T-helper 22 cell (primary cell): ENCODE data around the gene L3MBTL2.
"Not testable (repeated sequence)": the region's sequence is repeated elsewhere in the genome, so short reads cannot be mapped to it uniquely, and the experiment has no call there.

Experiments
- DNase-seq: peaks from one replicate; pipeline ENCODE4 v3.0.0-alpha.2; 2020; ENCODE audit warnings: low read depth

The L3MBTL2 gene

DNA sequence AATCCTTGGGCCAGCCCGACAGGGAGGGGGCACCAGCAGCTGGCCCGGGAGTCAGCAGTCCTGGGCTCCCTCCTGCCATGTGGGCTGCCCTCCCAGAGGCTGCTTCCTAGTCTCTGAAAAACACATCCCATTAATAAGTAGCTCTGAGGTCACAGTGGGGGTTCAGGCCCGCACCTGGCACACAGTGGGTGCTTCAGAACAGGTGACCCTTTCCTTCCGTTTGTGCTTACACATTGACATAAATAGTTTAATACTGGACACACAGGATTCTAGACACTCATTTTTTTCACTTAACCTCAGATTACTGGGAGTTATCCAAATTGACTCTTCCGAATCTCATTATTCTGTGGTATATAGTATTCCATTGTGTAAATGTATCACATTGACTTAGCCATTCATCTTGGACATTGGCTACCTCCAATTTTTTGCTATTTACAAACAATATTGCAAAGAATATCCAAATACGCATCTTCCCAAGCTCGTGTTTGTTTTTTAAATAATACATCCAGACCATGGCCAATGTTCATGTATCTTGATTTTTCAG lies 36.1 kb downstream of the L3MBTL2 start:
- no peak for DNase-seq

DNA sequence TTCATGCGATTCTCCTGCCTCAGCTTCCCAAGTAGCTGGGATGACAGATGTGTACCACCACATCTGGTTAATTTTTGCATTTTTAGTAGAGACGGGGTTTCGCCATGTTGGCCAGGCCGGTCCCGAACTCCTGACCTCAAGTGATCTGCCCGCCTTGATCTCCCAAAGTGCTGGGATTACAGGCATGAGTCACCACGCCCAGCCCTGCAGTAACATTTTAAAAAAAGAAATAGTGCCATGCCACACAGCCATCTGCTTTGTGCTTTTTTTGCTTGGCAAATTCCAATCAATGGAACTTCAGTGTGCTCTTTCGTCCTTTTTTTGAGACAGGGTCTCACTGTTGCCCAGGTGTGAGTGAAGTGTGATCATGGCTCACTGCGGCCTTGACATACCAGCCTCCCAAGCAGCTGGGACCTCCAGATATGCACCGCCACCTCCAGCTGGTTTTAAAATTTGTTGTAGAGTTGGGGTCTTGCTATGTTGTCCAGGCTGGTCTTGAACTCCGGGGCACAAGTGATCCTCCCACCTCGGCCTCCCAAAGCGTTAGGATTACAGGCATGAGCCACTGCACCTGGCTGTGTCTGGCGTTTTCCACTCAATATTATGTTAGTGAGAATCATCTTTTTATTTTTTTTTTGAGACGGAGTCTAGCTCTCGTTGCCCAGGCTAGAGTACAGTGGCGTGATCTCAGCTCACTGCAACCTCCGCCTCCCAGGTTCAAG lies 37.4 kb downstream of the L3MBTL2 start:
- no peak for DNase-seq

DNA sequence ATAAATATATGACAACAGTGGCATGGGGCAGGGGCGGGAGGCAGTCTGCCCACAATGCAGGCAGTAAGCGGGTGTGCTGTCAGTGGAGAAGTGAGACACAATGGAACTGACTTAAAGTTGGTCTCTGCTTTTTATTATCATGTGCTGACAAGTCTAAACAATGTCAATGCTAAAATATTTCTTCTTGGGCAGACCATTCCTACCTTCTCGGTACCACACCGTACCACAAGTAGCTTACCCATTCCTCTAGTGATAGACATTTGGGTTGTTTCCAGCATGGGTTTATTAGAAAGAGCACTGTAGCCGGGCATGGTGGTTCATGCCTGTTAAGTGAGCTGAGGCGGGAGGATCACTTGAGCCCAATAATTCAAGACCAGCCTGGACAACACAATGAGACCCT lies 38.2 kb downstream of the L3MBTL2 start:
- no peak for DNase-seq

DNA sequence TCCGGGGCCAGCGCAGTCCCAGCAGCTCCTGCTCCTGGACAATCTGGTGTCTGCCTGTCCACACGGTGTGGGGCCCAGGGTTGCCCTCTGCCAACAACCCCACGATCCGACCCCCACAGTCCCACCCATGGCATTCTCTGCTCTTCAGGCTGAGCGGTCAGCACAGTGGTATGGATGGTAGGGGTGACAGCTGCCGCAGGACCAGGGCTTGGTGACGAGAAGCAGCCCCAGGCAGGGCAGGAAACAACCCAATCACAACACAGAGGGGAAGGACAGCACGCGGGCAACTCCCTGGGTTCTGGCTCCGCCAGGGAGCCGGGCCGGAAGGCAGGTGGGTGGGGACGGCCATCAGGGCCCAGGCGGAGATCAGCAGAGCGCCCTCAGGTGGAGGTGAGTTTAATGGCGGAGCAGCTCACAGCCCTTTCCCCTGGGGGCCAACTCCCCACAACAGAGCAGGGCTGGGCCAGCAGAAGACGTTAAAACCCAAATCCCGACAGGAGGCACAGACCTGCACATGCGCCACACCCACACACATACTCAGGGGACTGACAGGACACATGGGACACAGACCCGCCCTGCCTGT lies 40.9 kb downstream of the L3MBTL2 start:
- DNase-seq: no peak

DNA sequence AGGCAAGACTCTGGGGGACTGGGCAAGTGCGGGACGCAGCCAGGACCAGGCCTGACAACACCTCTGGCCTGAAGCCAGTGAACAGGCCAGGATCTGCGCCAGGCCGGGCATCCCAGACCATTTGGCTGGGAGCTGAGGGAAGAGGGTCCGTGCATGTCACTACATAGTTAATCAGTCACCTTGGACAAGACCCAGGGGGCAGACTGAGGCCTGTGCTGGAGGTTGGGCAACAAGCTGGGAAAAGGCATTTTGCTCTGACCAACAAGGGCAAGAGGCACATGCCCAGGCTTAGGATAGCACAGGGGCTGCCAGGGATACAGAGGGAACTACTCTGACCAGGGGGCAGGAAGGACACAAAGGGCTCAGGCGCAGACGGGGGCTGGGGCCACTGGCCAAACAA lies 42.6 kb downstream of the L3MBTL2 start:
- no peak for DNase-seq

DNA sequence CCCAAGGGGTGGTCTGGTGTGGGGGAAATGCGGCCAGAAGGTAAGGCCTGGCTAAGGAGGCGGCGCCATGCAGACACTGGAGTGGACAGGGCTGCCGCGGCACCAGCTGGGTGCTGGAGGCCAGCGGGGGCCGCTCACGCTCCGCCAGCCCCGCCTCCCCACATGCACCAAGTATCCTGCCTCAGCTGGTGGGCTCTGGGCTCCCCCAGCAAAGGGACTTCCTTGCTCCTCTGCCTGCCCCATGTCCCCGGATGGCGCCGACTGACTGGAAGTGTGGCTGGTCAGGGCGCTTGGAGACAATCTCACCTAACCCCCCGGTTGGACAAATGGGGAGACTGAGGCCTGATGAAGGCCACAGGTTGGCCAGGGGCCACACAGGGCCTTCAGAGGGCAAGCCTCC lies 43.2 kb downstream of the L3MBTL2 start:
- no peak for DNase-seq

DNA sequence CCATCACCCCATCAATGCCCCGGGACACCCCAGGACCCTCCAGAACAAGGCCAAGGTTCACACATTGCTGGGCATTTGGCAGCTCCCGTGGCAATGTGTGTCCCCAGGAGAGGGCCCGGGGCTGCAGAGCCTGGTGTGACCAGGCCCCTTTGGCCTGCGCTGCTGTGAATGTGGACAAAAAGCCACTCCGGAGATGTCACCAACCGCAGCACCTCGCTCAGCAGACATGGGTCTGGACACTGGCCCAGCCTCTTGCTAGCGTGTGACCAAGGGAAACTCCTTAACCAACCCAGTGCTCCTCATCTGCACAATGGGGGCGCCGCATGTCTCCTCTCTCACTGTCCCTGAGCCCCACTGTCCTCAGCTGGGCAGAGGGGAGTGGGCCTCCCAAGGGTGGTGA lies 43.6 kb downstream of the L3MBTL2 start:
- DNase-seq: no peak

DNA sequence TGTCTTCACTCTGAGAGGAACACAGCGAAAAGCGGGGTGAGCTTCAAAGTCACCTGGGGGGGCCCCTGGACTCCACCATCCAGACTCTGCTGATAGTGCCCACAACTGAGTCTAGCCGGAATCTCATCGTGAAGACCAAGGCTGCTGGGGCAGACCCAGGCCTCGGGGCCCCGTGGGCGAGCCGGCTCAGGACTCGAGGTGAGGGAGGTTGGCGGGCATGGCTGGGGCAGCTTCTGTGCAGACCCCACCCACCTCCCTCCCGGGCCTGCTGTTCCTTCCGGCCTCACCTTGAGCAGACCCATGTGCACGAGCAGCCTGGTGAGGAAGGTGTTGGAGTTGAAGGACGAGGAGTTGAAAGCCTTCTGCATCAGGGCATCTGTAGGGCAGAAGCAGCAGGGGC lies 44.3 kb downstream of the L3MBTL2 start:
- no peak for DNase-seq

DNA sequence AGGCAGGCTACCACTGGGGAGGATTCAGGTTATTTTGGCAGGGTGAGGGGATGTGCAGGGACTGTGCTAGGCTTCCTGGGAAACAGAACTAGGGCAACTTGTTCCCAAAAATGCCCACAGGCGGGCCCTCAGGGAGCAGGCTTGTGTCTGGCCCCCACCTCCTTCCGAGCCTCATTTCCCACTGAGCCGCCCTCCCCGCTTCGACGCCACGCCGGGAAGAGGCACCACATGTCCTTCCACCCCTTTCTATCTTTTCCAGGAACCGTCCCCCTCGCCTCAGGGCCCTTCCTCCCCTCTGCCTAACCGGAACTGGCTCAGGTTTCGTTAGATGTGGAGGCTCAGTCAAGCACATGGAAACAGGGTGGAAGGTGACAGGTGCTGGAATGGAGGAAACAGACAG lies 45.0 kb downstream of the L3MBTL2 start:
- DNase-seq: no peak

DNA sequence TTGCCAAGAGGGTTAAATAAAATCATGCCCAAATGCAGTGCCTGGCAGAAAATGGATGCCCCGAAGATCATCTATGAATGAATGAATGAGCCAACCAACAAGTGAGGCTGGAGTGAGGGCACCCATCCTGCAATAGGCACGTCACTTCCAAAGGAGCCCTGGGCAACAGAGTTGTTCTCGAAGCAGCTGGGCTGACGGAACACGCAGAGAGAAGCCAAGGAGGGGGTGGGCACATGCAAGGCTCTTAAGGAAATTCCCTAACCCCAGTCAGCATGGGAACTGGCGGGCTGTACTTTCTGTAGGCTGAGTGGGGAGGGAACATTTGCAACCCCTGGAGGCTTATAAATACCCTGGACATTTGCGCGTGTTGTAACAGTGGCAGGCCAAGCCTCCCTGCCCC lies 47.3 kb downstream of the L3MBTL2 start:
- no peak for DNase-seq

DNA sequence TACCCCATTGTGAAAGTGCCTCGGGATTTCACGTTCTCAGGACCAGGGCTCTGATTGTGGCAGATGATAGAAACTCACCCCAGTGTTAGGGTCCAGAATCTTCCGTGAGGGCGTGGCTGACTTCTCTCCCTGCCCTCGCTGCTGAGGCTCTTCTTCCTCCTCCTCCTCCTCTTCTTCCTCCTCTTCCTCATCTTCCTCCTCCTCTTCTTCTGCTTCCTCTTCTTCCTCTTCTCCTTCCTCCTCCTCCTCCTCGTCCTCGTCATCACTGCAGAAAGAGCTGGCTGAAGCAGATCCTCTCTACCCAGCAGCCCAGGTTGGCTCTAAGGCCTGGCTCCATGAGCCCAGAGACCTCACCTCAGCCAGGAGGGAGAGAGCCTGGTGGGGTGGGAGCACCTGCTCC lies 49.1 kb downstream of the L3MBTL2 start:
- DNase-seq: no peak

DNA sequence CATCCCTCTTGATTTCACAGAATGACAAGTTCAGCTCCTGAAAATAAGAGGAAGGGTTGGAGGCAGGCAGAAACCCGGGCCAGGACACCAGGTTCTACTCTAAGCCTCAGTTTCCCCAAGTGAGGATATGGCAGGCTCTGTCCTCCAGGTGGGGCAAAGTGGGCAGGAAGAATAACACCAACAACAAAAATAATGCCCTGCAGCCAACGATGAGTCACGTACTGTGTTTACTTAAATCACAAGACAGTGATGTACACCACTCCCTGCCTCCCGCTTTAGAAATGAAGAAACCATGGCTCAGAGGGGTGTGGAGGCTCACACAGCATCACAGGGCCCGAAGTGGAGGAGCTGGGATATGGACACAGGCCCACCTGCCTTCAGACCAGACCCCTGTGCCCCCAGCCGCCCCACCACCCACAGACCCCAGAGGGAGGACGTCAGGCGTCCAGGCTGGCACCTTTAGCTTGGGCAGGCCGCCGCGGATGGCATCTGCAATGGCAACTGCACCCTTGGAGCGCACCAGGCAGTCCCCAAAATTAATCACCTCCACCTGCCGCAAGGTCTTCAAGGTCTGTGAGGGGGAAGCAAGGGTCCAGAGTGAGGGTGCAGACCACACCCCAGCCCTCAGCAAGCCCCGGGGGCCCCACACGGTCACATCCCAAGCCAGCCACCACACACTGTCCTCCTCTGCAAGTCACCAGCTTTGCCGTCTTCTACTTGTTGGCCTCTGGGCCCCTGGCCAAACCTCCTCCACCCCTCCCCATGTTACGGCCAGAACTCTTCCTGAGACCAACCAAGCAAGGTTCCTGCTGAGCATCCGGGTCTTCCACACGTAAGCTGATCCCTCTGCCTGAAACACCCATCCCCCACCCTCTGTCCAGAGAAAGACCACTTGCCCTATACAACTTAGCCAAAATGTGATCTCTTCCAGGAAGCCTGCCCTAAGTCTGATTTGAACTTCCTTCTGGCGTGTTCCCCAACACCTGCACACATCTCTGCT lies 51.4 kb downstream of the L3MBTL2 start:
- DNase-seq: no peak

DNA sequence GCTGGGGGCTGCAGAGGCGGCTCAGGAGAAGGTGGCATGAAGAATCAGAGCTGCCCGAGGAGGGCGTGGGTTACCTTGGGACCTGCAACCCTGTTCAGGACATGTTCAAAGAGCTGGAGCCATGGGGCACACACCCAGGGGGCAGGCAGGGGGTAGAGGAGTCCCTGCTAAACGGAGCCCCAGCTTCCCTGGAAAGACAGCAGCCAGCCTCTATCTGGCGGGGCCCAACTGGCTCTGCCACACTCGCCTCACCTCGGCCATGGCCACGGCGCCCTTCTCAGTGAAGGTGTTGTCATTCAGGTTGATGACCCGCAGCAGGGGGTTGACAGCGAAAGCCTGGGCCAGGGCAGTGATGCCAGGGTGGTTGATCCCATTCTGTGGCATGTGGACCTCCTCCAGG lies 52.6 kb downstream of the L3MBTL2 start:
- DNase-seq: no peak

DNA sequence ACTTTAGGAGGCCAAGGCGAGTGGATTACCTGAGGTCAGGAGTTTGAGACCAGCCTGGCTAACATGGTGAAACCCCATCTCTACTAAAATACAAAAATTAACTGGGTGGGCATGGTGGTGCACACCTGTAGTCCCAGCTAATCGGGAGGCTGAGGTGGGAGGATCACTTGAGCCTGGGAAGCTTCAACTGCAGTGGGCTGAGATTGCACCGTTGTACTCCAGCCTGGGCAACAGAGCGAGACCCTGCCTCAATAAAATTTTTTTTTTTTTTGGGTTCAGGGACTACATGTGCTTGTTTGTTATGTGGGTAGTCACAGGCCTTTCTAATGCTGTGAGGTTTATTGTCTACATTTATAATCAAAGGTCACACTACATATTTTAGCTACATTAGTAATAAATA lies 54.6 kb downstream of the L3MBTL2 start:
- DNase-seq: not testable (repeated sequence)

DNA sequence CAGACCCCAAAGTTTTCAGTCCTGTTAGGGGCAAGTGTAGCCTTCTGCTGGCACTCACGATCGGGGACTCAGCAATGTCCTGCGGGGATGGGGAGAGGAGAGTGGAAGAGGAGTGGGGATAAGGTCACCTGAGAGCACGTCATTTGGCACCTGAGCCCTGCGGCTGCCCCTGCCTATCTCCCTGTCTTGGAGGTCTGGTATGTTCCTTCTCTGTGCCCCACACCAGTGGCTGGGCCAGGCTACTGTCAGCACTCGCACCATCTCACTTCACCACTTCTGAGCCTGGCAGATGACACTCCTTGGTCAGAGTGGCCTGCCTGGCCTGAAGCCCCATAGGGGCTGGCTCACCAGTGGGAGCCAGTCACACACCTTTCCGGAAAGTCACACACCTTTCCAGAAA lies 55.8 kb downstream of the L3MBTL2 start:
- DNase-seq: no peak

DNA sequence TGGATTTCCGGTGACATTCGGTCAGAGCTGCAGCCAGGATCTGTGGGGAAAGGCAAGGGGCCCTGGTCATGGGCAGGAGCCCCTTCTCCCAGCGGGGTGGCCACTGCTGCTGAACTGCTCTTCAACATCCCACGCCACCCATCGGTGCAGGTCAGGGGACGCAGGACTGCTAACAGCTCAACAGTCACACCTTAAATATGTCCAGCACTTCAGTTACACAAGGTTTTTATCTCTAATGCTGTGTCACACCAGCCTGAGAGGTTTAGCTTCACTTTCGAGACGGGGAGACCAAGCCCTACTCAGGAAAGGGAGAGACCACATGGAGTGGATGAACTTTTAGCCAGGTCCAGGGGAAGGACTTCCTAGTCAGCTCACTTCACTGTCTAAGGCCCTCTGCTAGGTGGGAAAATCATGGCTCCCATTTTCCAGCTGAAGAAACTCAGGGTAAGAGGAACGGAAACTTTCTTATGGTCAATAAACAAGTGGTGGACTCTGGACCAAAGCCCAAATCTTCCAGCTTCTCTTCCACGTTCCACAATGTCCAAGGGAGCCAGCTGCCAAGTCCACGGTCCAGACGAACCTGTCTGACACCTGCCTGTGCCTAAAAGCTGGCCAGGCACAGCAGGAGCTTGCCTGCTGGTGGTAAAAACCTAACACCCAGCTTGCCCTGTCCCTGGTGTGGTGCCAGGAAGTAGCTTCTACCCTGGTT lies 56.6 kb downstream of the L3MBTL2 start:
- DNase-seq: no peak

DNA sequence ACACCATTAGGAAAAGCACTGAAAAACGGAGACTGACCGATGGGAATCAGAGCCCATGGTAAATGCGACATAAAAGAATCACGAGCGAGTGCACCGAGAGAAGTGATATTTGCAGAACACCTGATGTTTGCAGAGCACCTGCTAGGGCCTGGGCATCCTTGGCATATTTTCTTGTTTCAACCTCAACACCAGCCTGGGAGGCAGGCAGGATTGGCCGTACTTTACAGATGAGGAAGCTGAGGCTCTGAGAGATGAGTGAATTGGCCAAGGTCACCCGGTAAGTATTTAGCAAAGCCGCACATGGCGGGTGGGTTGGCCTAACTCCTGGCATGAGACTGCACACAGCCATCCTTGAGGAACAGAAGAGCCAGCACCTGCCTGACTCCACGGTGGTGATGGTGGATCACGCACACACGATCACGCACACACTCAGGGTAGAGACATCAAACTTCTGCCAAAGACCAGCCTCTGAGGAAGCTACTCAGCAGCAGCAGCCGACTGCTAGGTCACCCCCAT lies 57.2 kb downstream of the L3MBTL2 start:
- no peak for DNase-seq

DNA sequence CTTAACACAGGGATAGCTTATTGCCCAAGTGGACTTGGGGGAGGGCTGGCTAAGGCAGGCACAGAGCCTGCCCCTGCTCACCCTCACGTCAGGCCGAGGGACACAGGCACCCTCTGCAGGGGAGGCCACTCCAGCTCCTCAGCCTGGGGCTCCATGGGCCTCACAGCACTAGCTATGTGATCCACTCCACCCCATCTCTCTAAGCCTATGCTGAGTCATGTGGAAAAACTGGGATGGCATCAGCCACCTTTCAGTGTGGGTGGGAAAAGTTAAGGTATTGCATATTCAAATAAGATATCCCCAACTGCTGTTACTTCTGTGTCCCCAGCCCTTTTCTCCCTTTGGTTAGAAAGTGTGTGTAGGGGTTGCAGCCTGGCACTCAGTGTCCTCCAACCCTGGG lies 58.6 kb downstream of the L3MBTL2 start:
- DNase-seq: no peak

DNA sequence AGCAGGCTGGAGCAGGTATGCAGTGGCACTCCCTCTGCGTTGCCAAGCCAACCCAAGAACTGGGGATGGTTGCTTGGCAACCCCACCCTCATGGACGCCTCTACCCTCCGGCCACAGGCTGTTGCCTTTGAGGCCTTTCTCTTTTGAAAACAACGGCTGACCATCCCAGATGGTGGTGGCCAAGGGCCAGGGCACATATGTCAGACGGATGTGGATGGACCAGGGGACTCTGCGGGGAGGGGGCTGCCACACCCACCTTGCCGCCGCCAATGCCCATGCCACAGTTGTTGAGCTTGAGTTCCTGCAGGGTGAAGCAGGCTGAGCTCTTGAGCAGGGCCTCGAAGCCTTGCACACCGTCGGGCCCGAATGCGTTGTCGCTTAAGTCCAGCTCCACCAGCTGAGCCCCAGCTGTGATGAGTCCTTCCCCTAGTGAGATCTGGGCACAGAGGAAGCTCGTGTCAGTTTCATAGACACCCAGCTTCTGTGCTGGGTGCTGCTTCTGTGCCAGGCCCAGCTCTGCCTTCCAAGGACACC lies 59.4 kb downstream of the L3MBTL2 start:
- DNase-seq: no peak

DNA sequence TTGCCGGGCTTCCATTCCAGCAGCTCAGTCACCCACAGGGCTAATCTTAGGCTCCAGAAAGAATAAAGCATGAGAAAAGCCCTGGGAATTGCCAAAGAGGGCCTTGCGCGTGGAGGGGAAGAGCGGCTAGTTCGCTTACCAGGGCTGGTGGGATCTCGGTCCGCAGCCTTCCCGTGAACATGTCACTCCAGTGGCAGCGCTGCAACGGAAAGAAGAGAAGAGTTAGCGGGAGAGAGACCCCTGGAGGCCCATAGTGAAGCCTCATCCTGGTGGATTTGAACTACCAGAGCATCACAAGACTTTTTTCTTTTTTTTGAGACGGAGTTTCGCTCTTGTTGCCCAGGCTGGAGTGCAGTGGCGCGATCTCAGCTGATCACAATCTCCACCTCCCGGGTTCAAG lies 62.8 kb downstream of the L3MBTL2 start:
- no peak for DNase-seq

DNA sequence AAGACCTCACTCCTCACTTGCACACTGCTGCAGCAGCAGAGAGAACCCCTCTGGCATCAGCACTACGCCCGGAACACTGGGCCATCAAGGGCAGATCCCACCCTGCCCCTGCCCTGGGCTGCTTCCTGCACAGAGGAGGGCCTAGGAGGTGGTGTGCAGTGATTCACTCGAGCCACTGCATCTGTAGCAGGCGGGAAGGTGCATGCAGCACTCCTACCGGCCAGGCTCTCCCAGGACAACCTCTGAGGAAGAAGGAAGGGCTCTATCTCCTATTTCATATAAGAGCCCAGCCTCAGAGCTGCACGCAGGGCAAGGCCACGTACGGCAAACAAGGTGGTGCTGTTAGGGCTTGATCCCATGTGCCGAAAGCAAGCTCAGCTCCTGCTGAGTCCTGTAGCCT lies 66.7 kb downstream of the L3MBTL2 start:
- DNase-seq: no peak

DNA sequence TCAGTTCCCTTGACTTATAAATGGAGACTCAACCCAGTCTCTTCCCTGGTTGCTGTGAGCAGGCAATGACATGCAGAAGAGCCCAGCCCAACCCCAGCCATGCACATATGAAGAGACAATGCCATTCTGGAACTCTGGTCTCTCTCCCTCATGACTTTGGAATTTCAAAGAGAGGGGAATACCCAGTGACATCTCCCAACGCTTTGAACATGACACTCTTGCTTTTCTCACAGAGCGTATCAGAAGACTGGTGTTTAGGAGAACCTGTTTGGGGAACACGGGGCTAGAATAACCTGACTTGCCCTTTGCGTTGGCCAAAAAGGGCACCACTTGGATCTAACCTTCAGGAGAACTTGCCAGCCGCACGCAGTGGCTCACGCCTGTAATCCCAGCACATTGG lies 68.0 kb downstream of the L3MBTL2 start:
- DNase-seq: no peak
